GM18502 (cell line): ENCODE data around the gene SGF29.
"Not testable (repeated sequence)": the region's sequence is repeated elsewhere in the genome, so short reads cannot be mapped to it uniquely, and the experiment has no call there.

Source experiments
- ATAC-seq: cut with Tn5 transposase; IDR thresholded peaks from one replicate; pipeline ENCODE4 v1.9.1; 2021; ENCODE audit warnings: mild to moderate bottlenecking; ENCODE audit not compliant: unreplicated experiment, poor library complexity

Gene SGF29

DNA sequence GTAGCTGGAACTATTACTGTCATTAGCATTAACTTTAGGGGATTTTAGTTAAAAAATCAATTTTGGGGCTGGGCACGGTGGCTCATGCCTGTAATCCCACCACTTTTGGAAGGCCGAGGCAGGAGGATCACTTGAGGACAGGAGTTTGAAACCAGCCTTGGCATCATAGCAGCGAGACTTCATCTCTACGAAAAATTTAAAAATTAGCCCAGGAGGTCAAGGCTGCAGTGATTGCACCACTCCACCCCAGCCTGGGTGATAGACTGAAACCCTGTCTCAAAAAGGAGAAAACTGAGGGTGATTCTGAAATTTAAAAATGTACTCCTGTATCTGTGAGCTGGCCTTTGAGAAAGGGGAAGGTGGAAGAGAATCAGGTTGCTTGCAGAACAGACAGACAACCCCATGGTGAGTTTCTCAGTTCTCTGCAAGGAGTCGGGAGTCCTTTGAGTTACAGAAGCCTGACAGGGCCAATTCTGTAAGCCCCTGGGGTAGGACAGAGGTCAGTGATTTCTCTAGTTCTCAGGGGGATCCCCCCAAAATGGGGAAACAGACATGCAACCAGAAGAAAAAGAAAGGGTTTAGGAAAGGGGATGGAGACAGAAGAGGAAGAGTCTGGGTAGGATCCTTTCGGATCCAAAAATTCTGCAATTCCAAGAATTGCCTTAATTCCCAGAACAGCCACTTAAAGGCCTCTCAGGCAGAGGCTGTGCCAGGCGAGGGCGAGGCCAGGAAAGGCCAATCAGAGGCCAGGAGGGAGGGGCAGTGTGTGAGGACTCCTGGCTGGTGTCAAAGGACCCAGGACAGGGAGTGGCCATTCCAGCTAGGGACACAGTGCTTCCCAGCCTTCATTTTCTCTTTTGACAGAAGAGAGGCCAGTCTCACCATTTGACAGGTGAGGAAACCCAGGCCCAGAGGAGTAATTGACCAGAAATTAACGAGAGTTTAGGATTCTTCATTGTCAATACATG lies 21.7 kb upstream of the SGF29 start:
- no peak for ATAC-seq

DNA sequence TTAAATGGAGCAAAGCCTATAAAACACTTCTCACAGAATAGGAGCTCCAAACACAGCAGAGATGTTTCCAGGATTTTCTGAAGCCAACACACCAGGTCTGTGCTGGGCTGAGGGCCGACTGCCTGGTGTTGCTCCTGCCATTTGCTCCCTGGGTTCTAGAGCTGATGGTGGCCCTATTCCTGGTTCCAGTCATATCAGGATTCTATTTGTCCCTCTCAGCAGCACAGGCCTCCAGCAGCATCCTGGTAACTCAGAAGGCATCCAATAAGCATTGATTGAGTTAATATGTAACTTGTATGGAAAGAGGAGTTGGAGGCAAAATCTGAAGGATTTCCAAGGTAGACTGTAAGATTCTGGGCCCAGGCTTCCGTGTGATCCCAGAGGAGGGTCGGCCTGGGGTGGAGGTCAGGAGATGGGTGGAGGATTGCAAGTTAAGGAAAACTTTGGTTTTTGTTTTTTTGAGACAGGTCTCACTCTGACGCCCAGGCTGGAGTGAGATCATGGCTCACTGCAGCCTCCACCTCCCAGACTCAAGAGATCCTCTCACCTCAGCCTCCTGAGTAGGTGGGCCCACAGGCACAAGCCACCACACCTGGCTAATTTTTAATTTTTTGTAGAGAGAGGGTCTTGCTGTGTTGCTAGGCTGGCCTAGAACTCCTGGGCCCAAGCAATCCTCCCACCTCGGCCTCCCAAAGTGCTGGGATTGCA lies 20.6 kb upstream of the SGF29 start:
- ATAC-seq = no peak

DNA sequence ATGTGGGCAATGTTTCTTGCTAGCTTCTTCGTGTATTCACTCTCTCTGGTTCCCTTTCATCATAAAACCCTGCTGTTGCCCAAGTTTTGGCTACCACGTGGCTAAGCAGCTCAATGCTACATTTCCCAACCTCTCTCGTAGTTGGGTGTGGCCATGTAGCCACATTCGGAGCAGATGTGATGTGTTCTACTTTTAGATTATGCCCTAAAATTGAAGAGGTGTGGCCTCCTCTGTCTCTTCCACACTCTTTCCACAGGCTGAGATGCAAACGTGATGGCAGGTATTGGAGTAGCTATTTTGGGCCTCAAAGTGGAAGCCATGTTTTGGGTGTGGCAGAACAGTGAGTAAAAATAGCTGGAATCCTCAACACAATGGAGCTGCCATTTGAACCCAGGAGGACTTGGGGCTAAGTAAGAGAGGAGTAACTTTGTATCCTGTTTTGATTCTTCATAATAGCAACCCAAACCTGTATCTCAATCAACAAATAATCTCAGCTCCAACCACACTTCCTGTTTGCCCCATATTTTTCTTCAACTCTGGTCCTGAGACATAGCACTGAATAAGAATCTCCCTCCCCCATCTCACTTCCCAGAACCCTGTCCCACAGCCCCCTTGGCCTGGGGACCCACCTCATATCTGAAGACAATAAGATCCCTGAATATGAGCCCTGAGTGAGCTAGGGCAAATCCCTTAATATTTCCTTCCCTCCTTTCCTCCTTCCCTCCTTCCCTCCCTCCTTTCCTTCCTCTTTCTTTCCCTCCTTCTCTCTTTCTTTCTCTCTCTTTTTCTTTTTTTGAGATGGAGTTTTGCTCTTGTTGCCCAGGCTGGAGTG lies 19.0 kb upstream of the SGF29 start:
- no peak for ATAC-seq

DNA sequence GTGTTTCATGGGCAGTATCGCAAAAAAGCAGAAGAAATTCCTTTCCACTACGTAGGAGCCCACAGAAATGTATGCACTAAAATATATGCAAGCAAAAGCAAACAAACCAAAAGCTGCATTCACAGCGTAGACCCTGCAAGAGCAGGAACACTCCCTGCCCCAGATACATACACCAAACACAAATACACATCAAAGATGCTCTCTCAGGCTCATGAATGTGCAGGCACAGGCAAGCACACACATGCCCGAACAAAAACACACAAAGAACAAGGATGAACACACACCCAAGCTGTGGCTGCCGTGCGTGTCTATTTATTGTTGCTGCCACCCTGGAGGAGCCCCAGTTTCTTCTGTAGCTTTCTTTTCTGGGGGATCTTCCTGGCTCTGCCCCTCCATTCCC lies 16.6 kb upstream of the SGF29 start:
- ATAC-seq = no peak

DNA sequence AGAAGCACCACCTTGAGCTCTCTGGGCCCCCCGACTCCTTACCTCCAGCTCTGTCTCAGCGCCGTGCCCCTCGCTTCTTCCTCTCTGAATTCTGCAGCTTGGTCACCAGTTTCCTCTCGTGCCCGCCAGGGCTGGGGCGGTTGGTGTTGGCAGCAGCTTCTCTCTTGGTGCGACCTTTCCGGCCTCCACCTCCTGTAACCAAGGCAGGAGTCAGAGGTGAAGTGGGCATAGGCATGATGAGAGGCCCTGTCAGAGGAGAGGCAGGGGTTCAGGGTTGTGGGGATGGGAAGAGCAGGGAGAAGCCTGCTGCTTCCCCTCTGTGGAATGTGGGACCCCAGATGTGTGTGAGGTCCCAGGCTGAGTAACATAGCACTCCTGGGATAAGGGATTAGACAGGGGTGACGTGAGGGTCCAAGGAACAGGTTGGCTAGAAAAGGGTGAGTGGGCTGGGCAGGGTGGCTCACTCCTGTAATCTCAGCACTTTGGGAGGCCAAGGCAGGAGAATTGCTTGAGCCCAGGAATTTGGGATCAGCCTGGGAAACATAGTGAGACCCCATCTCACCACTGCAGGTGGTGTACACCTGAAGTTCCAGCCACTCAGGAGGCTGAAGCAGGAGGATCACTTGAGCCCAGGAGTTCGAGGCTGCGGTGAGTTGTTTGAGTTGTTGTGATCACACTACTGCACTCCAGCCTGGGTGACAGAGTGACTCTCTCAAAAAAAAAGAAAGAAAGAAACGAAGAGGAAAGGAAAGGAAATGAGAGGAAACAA lies 15.6 kb upstream of the SGF29 start:
- ATAC-seq = no peak

- no peak for ATAC-seq
These were observed 14.8 kb upstream of the SGF29 start, which contains the start of gene NUPR1 for GRCh38 chr16:28538733-28539596. Gene NUPR1 (minus strand): TSS chr16:28538974. CDS start chr16:28538907, 67 bp downstream.

- ATAC-seq = no peak
These were observed 13.4 kb upstream of the SGF29 start for GRCh38 chr16:28540346-28540745.

- no peak for ATAC-seq
These were observed 11.1 kb upstream of the SGF29 start for GRCh38 chr16:28542646-28543045.

GRCh38 chr16:28543072-28543471 lies 10.6 kb upstream of the SGF29 start:
- no peak for ATAC-seq

- ATAC-seq = no peak
These were observed 8.7 kb upstream of the SGF29 start for GRCh38 chr16:28544998-28545397.

DNA sequence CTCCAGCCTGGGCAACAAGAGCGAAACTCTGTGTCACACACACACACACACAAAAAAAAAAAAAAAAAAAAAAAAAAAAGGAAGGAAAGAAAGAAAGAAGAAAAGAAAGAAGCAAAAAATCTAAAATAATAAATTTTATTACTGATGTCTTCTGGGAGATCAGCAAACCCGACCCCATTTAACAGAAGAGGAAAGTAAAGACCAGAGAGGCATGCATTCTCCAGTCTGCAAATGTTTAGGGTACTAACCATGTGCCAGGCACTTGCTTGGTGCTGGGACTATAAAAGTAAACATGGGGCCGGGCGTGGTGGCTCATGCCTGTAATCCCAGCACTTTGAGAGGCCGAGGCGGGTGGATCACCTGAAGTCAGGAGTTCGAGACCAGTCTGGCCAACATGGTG lies 7.8 kb upstream of the SGF29 start:
- not testable (repeated sequence) for ATAC-seq

GRCh38 chr16:28546626-28547025 lies 7.1 kb upstream of the SGF29 start:
- ATAC-seq = no peak

DNA sequence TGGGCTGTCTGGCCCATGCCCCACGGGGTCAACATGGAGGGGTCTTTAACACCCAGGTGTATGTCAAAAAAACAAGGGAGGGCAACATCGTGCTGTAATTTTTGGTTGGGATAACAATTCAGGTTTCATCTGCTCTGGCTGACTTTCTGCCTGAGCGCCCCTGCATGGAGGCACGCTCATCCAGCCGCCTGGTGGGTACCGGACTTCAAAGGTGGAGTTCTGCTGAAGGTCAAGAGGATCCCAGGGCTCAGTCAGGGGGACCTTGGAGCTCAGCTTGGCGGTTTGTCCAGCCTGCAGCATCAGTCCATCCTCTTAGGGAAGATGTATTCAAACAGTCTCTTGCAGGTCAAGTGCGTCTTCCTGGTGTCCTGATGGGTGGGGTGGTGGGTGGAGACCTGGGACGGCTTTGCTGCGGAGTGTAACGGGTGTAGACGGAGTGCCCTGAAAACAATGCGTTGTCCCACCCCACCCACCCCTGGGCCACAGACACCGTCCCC lies 5.4 kb upstream of the SGF29 start:
- no peak for ATAC-seq

DNA sequence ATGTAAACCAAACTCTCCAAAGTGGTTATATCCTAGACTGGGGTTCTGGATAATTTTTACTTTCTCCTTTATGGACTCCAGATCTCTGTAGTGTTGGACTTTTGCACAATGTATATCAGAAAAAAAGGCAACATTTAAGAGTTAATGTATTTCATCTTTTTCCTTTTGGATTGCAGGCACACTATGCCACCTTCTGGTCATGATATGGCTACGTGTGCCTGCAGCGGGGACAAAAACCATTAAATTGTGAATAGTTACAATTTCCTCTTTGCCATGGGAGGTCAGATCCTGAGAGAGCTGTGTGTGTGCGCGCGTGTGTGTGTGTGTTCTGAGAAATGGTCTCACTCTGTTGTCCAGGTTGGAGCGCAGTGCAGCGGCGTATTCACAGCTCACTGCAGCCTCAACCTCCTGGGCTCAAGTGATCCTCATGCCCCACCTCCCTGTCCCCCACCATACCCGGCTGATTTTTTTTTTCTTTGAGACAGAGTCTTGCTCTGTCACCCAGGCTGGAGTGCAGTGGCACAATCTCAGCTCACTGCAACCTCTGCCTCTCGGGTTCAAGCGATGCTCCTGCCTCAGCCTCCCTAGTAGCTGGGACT lies 4.3 kb upstream of the SGF29 start:
- no peak for ATAC-seq

- no peak for ATAC-seq
These were observed 1.1 kb downstream of the SGF29 start for GRCh38 chr16:28554634-28555423.

- no peak for ATAC-seq
These were observed 1.8 kb downstream of the SGF29 start for GRCh38 chr16:28555561-28555960.

GRCh38 chr16:28556914-28557320 lies 3.2 kb downstream of the SGF29 start:
- ATAC-seq = no peak

GRCh38 chr16:28558456-28558855 lies 4.7 kb downstream of the SGF29 start:
- ATAC-seq = no peak
